ENCODE measurements around the gene UGGT2. TPM values are rescaled to one million over a fixed set of nuclear protein-coding genes. Genes with fewer than 3 reads are reported as not detected.

The UGGT2 gene
- total RNA-seq, 1 experiment from 2014 or later = 34.5 TPM

- Histone ChIP-seq H3K14ac (ENCODE audit: insufficient read depth, low read length) (no peak overlapping the region), H3K4ac (ENCODE audit: low read depth, low read length) (no peak overlapping the region), H2BK5ac (ENCODE audit: insufficient read length, low read length) (no peak overlapping the region), H2BK12ac (ENCODE audit: insufficient read length, low read depth, low read length) (no peak overlapping the region), H3K27ac (ENCODE audit: insufficient read length, low read depth, low read length) (no peak overlapping the region), H2AK5ac (ENCODE audit: insufficient read length, low read length) (no peak overlapping the region), H3K4me1 (ENCODE audit: insufficient read depth, low read length) (peaks cover 2% of the 10 kb centered on the region), H3T11ph (ENCODE audit: low read length) (no peak overlapping the region), H4K20me1 (ENCODE audit: control insufficient read depth, insufficient read depth, insufficient read length) (no peaks in the 10 kb centered on the region), H3K23me2 (ENCODE audit: insufficient read length, low read depth, low read length, poor library complexity, severe bottlenecking) (no peaks in the 10 kb centered on the region), H3K23ac (ENCODE audit: insufficient read length, low read depth, low read length) (no peak overlapping the region), H2BK15ac (ENCODE audit: low read depth, low read length) (no peak overlapping the region), H4K8ac (replicated peaks; ENCODE audit: insufficient read length, low read depth, low read length) (no peak overlapping the region), H3K56ac (ENCODE audit: insufficient read length, low read depth, low read length) (no peak overlapping the region), H3K79me1 (ENCODE audit: insufficient read depth, low read depth, low read length, poor library complexity, severe bottlenecking) (no peaks in the 10 kb centered on the region), H3K9me3 (ENCODE audit: control insufficient read depth, low read depth, low read length) (peaks cover 4% of the 10 kb centered on the region), H3K9ac (ENCODE audit: extremely low read depth, insufficient read length, low read length) (no peak overlapping the region), H3K4me2 (ENCODE audit: insufficient read depth, insufficient read length, low read length) (no peak overlapping the region), H2AFZ (ENCODE audit: low read length) (no peak overlapping the region), H2BK120ac (ENCODE audit: low read depth, low read length, poor library complexity, severe bottlenecking) (no peak overlapping the region), H3K27me3 (ENCODE audit: insufficient read depth, low read length) (no peaks in the 10 kb centered on the region), H4K91ac (ENCODE audit: insufficient read length, low read depth, low read length) (no peak overlapping the region), H3K18ac (ENCODE audit: insufficient read length, low read depth, low read length) (no peak overlapping the region), H4K5ac (ENCODE audit: insufficient read length, low read depth, low read length) (no peak overlapping the region), H3K79me2 (ENCODE audit: insufficient read depth, low read length) (no peaks in the 10 kb centered on the region; the same call in 1 of the 2 replicates), H2BK20ac (ENCODE audit: low read depth, low read length, poor library complexity, severe bottlenecking) (no peak overlapping the region)
- TF ChIP-seq CTCF (conservative IDR thresholded peaks at IDR 0.05) = no peak
- Mint-ChIP-seq H3K9me3 (peaks cover 66 to 72% of the 10 kb centered on the region in 2 experiments), H3K27ac (peak overlapping the region in 1 of 3 experiments; percentile 9; a peak in 1 of 7 replicates), H3K4me1 (peaks cover 21 to 39% of the 10 kb centered on the region in 2 experiments), H3K27me3 (ENCODE audit: low read depth) (no peaks in the 10 kb centered on the region), H3K4me3 (no peak overlapping the region), H3K36me3 (ENCODE audit: insufficient read depth in 1 of 3, low read depth in 3 of 3) (peaks cover 52 to 86% (median 80%) of the 10 kb centered on the region in 3 experiments)
- WGBS (ENCODE audit: extremely low coverage, insufficient read length, low lambda C conversion rate) = no CpG with 5 or more reads among the region's 3 CpGs
- DNase-seq = no peak
Observed at GRCh38 chr13:95955719-95956118, 97.5 kb downstream of the UGGT2 start.
